ENCODE results near the gene ZBTB17. TPM values are rescaled to one million over a fixed set of nuclear protein-coding genes. Genes with fewer than 3 reads are reported as not detected.
A peak's percentile ranks its signal among the peaks of the same experiment; 100 is the strongest.

The ZBTB17 gene
- total and polyA plus RNA-seq, 9 of the 15 experiments (the other 6 are each of a cell fraction or from before 2014, with no cell fraction given), result 1.1 to 53.4 (median 29.6) TPM

DNA sequence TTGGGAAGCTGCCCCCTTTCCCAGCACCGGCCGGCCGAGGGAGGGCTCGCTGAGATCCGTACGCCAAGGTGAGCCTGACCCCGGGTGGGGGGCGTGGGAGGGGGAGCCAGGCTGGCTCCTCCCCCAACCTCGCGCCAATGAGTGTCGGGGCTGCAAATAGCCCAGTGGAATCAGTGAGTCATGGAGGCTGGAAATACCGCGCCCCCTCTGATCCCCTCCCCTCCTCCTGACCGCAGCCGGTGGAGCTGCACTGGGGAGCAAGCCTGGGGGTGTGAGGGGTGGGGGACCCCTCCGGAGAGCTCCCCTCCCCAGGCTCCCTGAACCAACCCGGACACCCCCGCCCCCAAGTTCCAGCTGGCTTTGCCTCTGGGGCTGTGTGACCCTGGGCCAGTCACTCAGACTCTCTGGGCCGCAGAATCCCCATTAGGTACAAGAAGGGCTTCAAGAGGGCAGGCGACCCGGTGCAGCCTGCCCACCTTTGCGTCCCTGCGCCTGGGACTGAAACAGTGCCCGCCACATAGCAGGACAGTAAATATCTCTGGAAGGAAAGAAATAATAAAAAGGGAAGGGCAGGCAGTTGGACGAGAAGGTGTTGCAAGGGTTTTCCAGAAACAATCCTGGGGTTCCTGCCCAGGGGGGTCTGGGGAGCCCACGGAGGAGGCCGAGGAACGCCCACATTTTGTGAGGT is 37.5 kb upstream of the ZBTB17 start (continued):
- TF ChIP-seq, protein P1, sequence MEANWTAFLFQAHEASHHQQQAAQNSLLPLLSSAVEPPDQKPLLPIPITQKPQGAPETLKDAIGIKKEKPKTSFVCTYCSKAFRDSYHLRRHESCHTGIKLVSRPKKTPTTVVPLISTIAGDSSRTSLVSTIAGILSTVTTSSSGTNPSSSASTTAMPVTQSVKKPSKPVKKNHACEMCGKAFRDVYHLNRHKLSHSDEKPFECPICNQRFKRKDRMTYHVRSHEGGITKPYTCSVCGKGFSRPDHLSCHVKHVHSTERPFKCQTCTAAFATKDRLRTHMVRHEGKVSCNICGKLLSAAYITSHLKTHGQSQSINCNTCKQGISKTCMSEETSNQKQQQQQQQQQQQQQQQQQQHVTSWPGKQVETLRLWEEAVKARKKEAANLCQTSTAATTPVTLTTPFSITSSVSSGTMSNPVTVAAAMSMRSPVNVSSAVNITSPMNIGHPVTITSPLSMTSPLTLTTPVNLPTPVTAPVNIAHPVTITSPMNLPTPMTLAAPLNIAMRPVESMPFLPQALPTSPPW (CRISPR knock-in tag; IDR thresholded peaks at IDR 0.05), result peak; percentile 94
- TF ChIP-seq KAT2B (IDR thresholded peaks at IDR 0.05; ENCODE audit: low read depth, low read length), result peak; percentile 16
- peak; percentile 89 for TF ChIP-seq ADNP (tag; IDR thresholded peaks at IDR 0.05)
- TF ChIP-seq NFIC (IDR thresholded peaks at IDR 0.05), result 0 out of 2 replicates have a peak, but pooled peaks have one; percentile 2
- 0 out of 2 replicates have a peak, but pooled peaks have one; percentile 31 for TF ChIP-seq KLF6 (CRISPR knock-in tag; IDR thresholded peaks at IDR 0.05; ENCODE audit: borderline replicate concordance)
- TF ChIP-seq DPF2 (IDR thresholded peaks at IDR 0.05), result peak; percentile 82
- 0 out of 2 replicates have a peak, but pooled peaks have one; percentile 25 for TF ChIP-seq LEF1 (IDR thresholded peaks at IDR 0.05)
- peak; percentile 53; the same call in 1 of the 2 replicates for TF ChIP-seq RB1 (IDR thresholded peaks at IDR 0.05; ENCODE audit: low read depth)
- TF ChIP-seq, protein P2, sequence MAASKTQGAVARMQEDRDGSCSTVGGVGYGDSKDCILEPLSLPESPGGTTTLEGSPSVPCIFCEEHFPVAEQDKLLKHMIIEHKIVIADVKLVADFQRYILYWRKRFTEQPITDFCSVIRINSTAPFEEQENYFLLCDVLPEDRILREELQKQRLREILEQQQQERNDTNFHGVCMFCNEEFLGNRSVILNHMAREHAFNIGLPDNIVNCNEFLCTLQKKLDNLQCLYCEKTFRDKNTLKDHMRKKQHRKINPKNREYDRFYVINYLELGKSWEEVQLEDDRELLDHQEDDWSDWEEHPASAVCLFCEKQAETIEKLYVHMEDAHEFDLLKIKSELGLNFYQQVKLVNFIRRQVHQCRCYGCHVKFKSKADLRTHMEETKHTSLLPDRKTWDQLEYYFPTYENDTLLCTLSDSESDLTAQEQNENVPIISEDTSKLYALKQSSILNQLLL (CRISPR knock-in tag; IDR thresholded peaks at IDR 0.05; ENCODE audit: borderline replicate concordance), result no peak
- TF ChIP-seq STAG1 (CRISPR knock-in tag; IDR thresholded peaks at IDR 0.05; ENCODE audit: borderline replicate concordance), result no peak
- TF ChIP-seq, protein P3, sequence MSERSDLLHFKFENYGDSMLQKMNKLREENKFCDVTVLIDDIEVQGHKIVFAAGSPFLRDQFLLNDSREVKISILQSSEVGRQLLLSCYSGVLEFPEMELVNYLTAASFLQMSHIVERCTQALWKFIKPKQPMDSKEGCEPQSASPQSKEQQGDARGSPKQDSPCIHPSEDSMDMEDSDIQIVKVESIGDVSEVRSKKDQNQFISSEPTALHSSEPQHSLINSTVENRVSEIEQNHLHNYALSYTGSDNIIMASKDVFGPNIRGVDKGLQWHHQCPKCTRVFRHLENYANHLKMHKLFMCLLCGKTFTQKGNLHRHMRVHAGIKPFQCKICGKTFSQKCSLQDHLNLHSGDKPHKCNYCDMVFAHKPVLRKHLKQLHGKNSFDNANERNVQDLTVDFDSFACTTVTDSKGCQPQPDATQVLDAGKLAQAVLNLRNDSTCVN (CRISPR knock-in tag; IDR thresholded peaks at IDR 0.05), result no peak
- TF ChIP-seq ARID1B (IDR thresholded peaks at IDR 0.05), result peak; percentile 81
- no peak for TF ChIP-seq ZNF165 (CRISPR knock-in tag; IDR thresholded peaks at IDR 0.05; ENCODE audit: borderline replicate concordance)
- no peak for TF ChIP-seq ZC3H11A (IDR thresholded peaks at IDR 0.05; ENCODE audit: low read depth, low read length)
- peak; percentile 62 for TF ChIP-seq EGR1 (conservative IDR thresholded peaks at IDR 0.05)
- peak; percentile 77 for TF ChIP-seq POLR2G (IDR thresholded peaks at IDR 0.05; ENCODE audit: low read depth, low read length)
- peak; percentile 76 for TF ChIP-seq RBFOX2 (IDR thresholded peaks at IDR 0.05; ENCODE audit: low read depth, low read length)
- peak in 1 of 3 experiments; percentile 9 for TF ChIP-seq YY1 (IDR thresholded peaks at IDR 0.05; ENCODE audit: borderline replicate concordance in 1 of 3, control insufficient read depth in 1 of 3, extremely low read depth in 1 of 3, insufficient read depth in 3 of 3, insufficient read length in 1 of 3, insufficient replicate concordance in 2 of 3, low read depth in 1 of 3, low read length in 2 of 3)
- peak; percentile 96 for TF ChIP-seq ZFP36 (IDR thresholded peaks at IDR 0.05; ENCODE audit: low read depth, low read length, partially characterized antibody)
- peak; percentile 82 for TF ChIP-seq SMARCA4 (IDR thresholded peaks at IDR 0.05)
- TF ChIP-seq EP400 (IDR thresholded peaks at IDR 0.05), result peak; percentile 52; the same call in 1 of the 2 replicates
- TF ChIP-seq CHD4 (IDR thresholded peaks at IDR 0.05; ENCODE audit: insufficient read depth, insufficient replicate concordance, low read depth, low read length, poor library complexity, severe bottlenecking), result peak; percentile 61
- peak; percentile 98 for TF ChIP-seq NFATC3 (IDR thresholded peaks at IDR 0.05)
- peak; percentile 93 for TF ChIP-seq JUN (IDR thresholded peaks at IDR 0.05; ENCODE audit: borderline replicate concordance, low read depth, low read length)
- TF ChIP-seq JUN (CRISPR knock-in tag; IDR thresholded peaks at IDR 0.05; ENCODE audit: borderline replicate concordance), result peak; percentile 92
- TF ChIP-seq BRD9 (IDR thresholded peaks at IDR 0.05; ENCODE audit: low read depth, partially characterized antibody), result peak; percentile 100

Measured in K562 (cell line).